GM23338 (cell line): ENCODE data around the gene TRIO.

Source experiments
- EZH2 ChIP-seq: fragments of 200-600 bp; sonication (generic); IDR thresholded peaks from one replicate; pipeline ENCODE4 v1.8.0; 2017; ENCODE audit warnings: antibody characterized with exemption, mild to moderate bottlenecking, low read depth; ENCODE audit not compliant: unreplicated experiment
- TF ChIP-seq, protein P1 (sequence below), 2 experiments: fragments of 200-600 bp in 1 of 2; sonication (generic) in 1 of 2; conservative IDR thresholded peaks; 2 replicates each; pipeline versions ENCODE4 v1.5.1 to v1.6.1; 2016 to 2017; ENCODE audit warnings: antibody characterized with exemption in 2 of 2, low read depth in 2 of 2, mild to moderate bottlenecking in 2 of 2, moderate library complexity in 1 of 2

DNA sequence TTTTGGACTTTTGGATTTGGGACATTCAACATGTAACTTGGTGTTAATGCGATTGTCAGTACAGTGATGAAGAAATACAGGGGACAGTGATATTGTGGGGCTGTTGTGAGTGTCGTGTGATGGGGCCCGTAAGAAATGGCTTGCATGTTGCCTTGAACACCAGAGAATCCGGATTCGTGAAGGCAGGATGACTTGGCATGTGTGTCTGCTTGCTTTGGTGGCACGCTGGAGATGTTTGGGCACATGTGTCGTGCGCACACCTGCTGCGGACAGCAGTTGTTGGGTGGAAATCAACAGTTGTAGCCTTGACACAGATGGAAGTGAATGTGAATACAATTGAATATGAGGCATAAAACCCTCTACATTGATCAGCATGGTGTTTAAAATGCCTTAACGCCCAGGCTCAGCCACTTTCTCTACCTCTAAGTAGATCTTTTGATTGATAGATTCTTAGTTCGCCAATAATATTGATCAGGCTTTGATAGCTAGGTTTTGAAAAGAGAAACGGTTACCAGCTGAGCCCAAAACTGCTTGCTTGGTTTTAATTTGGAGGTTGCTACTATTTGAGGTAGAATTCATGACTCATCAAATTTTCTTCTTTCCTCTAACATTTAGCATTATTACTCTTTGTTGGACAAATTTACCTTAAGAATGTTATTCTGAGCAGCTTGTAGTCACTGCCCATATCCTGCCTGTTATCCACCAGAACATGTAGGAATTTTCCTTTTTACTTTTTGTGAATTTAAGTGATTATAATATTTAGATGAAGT is 94.4 kb downstream of the TRIO start:
- TF ChIP-seq, protein P1, sequence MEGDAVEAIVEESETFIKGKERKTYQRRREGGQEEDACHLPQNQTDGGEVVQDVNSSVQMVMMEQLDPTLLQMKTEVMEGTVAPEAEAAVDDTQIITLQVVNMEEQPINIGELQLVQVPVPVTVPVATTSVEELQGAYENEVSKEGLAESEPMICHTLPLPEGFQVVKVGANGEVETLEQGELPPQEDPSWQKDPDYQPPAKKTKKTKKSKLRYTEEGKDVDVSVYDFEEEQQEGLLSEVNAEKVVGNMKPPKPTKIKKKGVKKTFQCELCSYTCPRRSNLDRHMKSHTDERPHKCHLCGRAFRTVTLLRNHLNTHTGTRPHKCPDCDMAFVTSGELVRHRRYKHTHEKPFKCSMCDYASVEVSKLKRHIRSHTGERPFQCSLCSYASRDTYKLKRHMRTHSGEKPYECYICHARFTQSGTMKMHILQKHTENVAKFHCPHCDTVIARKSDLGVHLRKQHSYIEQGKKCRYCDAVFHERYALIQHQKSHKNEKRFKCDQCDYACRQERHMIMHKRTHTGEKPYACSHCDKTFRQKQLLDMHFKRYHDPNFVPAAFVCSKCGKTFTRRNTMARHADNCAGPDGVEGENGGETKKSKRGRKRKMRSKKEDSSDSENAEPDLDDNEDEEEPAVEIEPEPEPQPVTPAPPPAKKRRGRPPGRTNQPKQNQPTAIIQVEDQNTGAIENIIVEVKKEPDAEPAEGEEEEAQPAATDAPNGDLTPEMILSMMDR (conservative IDR thresholded peaks at IDR 0.05; ENCODE audit: low read depth in 2 of 2): no peak
- TF ChIP-seq EZH2: no peak
